GM15510 (cell line): ENCODE measurements around the gene PIK3IP1.

Experiments
- POLR2A ChIP-seq: IDR thresholded peaks from 3 replicates; pipeline ENCODE4 v1.6.1; 2011; ENCODE audit warnings: borderline replicate concordance; ENCODE audit not compliant: insufficient read length; ENCODE audit errors: extremely low read depth

Gene PIK3IP1, protein sequence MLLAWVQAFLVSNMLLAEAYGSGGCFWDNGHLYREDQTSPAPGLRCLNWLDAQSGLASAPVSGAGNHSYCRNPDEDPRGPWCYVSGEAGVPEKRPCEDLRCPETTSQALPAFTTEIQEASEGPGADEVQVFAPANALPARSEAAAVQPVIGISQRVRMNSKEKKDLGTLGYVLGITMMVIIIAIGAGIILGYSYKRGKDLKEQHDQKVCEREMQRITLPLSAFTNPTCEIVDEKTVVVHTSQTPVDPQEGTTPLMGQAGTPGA

DNA sequence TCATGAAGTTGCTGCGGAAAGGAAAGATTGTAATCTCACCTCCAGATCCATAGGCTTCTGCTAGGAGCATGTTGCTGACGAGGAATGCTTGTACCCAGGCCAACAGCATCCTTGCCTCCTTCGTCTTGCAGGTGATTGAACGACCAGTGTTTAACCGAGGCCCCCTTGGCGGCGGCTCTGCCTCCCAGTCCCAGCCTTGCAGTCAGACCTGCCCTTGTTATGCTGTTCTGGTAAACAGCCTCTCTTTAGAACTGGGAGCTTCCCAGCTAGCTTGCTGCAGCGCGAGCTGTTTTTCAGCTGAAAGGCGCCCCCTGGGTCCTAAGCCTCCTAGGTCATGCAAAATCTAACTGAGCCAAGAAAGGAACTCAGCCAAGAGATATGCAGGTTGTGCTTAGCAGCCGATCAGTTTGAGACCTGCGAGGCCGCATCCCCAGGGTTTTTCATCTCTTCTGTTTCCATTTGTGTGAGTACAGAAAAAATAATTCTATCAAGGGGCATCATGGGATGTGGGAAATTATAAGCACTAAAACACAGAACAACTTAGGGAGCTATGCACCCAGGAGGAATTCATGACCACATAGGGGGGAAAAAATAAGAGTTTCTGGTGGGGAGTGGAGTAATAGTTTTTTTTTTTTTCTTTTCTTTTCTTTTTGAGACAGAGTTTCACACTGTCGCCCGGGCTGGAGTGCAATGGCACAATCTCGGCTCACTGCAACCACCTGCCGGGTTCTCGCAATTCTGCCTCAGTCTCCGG is at the start of gene PIK3IP1:
Gene PIK3IP1 (minus strand): TSS at position 253 of the 754 bp plus-strand sequence. CDS start 144 bp downstream, at position 109.
- TF ChIP-seq POLR2A, result no peak

DNA sequence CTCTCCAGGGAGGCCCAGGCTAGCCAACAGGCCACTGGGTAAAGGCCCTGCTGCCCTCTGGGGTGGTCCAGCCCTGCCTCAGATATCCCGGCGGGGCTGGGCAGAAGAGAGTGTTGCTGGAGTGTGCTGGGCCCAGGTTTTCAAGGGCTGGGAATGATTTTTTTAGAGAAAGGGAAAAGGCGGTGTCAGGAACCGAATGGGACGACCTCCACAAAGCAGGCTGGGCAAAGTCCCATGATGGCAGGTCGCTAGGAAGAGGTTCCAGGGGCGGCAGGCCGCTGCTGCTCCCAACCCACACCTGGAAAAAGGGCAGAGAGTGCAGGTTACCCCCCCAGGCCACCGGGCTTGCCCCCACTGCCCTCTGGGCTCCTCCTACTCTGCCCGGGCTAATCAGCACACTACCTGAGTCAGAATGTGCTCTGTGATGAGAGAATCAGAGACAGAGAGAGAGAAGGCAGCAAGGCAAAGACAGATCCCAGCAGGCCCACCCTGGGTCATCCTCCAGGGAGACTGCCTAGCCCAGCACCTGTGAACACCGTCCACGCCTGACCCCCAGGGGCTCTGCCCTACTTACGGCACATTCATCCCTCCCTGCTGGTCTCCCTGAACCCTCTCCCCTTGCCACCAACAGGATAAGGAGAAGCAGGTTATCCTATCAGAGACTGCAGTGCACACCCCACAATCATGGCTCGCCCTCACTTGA is 49.2 kb upstream of the PIK3IP1 start:
- no peak for TF ChIP-seq POLR2A

DNA sequence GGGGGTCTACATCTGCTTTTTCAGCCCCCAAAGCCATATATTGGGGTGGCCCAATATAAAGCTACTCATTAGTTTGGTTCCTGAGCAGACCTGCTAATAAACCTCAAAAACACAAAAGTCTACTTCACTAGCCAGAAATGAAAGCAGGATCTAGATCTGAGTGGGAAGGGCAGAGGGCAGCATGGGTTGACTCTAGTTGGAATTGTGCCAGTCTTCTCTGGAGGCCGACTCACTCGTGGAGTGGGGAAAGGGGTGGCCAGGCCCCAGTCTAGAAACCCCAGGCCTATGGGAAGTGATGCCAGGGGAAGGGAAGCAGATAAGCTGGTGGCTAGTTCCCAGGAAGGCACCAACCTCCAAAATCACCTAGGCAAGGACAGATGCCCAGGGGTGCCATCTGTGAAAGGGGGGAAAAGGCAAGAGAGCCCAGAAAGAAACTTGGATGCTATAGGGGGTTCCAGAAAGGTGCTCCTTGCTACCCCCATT is 48.5 kb upstream of the PIK3IP1 start:
- TF ChIP-seq POLR2A, result no peak

GRCh38 chr22:31340360-31340759 is 48.1 kb upstream of the PIK3IP1 start:
- TF ChIP-seq POLR2A, result no peak

- no peak for TF ChIP-seq POLR2A
Measured at GRCh38 chr22:31339148-31339832, 47.0 kb upstream of the PIK3IP1 start.

GRCh38 chr22:31337178-31337577 is 44.9 kb upstream of the PIK3IP1 start:
- no peak for TF ChIP-seq POLR2A

DNA sequence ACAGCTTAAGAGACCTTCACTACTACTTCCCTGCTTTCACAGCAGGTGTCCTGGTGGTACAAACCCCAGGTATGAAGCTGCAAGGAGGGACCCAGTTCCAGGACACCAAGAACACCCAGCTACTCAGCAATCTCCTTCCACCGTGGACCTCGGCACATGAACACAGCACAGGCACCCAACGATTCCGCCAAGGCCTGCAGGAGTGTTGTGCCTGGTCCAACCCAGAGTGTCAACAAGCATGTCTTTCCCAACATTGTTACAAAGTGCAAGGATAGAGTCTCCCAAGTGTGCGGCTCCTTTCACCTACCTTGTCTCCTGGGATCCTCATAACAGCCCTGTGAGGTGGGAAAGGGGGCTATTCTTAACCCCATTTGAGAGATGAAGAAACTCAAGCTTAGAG is 42.0 kb upstream of the PIK3IP1 start:
- TF ChIP-seq POLR2A, result no peak

DNA sequence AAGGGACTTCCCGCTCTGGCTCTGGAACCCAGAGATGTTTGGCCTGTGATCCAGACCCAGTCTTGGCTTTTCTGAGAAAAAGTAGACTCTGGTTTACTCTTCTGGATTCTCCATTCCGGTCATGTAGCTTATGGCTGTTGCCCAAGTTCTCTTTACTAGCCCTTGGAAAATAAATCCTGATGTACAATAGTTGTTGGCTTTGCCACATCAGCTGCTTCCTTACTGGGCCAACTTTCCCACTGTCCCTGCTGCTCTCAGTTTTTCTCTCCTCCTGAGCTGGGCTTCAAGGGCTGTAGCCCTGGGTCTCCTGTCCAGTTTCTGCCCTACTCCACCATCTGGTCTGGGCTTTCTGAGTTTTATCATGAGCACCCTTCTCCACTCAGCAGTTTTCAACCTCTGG is 41.4 kb upstream of the PIK3IP1 start:
- TF ChIP-seq POLR2A, result no peak

DNA sequence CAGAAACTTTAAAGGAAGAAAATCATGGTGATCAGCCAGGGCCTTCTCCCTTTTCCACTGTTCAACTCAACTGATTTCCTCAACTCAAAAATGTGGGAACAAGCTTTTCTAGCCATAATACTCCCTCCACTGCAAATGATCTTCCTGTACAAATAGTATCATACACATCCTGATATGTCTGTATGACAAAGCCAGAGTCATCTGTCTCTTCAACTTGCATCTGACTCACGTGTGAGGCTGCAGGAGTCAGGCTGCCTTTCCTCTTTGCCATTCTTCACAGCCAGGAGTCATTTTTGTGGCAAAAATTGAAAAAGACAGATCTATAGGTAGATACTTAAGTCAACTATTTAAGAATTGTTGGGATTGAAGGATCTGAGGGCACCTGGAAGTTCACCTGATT is 40.6 kb upstream of the PIK3IP1 start:
- TF ChIP-seq POLR2A, result no peak

- no peak for TF ChIP-seq POLR2A
Measured at GRCh38 chr22:31332010-31332409, 39.7 kb upstream of the PIK3IP1 start.

DNA sequence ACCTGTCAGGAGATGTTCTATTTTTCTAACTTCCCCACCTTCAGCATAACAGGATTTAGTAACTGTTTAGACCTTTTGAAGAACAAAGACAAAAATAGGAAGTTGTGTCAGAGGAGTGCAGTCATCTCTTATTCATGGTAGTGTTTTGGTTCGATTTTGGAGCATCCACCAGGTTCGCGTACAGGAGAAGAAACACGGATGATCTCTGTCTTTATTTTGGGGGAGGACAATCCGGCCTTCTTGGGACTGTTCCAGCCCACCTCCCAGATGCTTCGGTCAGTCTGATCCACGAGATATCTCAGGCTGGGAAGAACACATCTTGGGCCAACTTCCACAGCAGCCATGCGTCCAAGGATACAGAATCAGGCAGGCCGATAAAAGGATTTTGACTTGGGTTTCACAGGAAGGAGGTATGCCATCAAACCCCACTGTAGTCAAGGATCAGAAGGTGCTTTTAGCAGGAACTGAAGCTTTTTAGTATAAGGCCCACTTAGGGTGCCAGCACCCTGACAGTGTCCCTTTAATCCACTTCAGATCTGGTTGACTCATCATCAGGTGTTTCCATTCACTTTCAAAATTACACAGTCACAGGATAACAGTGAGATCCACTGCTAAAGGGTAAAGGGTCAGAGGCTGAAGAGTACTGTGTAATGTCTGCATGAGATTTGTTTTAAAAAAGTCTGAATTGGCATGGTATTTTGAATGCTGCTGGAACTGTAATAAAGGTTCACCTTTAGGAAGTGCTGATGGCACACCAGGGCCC is 37.3 kb upstream of the PIK3IP1 start:
- TF ChIP-seq POLR2A, result no peak

GRCh38 chr22:31329029-31329428 is 36.7 kb upstream of the PIK3IP1 start:
- TF ChIP-seq POLR2A, result no peak

DNA sequence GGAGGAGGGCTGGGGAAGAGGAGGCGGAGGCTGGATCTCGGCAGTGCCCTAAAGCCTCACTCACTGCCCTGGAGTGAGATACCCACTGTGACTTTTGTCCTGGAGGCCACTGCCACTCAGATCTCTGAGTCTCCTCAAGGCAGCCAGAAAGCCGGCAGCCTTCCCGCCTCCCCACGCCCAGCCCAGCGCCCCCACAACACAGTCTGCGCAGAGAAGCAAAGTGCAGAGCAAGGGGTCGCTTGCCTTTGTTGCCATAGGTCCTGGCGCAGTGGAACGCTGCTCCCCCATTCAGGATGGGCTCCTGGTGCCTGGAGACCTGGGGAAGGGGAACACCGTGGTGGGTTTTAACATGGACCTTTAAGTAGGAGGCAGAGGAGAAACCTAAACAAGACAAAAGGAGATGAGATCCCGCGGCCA is 36.3 kb upstream of the PIK3IP1 start:
- no peak for TF ChIP-seq POLR2A
